HG03575 (cell line): ENCODE measurements around the gene IGF1R.
"Not testable (repeated sequence)": the region's sequence is repeated elsewhere in the genome, so short reads cannot be mapped to it uniquely, and the experiment has no call there.

ENCODE experiments used
- ATAC-seq: cut with Tn5 transposase; IDR thresholded peaks from one replicate; pipeline ENCODE4 v1.9.1; 2021; ENCODE audit not compliant: unreplicated experiment, insufficient number of reproducible peaks, low FRiP score; ENCODE audit errors: extremely low read depth

IGF1R gene

GRCh38 chr15:98978153-98978552 lies 329.8 kb downstream of the IGF1R start:
- ATAC-seq = no peak

- no peak for ATAC-seq
Observed at GRCh38 chr15:98980899-98981228, 332.5 kb downstream of the IGF1R start.

DNA sequence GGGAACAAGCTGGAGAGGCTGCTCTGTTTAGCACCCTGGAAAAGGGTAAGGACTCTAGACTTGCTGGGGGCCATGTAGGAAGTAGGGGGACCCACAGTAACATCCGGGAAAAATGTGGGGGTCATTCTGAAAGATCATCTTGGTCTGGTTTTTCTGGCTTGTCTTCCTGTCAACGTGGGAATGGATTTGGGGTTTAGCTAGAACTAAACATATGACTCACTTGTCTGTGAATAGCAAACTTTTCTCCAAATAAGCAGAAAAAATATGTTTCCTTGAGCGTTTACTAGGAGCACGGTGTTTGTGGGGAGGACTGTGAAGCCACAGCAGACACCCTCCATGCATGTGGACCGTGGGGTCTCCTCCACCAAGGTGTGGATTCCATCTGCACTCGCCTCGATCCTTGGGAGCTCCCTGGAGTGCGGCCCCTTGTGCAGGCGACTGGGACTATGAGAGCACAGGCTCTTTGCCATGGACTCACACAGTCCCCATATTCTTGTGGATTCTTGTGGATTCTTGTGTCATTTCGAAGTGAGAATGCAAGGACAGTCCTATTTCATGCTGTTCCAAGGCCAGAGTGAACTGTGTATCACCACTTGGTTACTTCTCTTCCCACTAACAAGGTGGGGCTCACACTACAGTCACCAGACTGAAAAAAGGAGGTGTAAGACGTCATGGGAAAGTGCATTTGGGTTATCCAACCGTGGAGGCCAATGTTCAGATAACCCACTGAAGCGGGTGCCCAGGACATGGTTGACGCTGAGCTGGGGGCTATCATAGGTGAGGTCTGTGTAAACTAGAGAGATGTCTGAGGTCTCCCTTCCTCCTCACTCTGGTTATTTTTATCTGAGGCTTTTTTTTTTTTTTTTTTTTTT lies 333.7 kb downstream of the IGF1R start:
- peak; percentile 70 for ATAC-seq

DNA sequence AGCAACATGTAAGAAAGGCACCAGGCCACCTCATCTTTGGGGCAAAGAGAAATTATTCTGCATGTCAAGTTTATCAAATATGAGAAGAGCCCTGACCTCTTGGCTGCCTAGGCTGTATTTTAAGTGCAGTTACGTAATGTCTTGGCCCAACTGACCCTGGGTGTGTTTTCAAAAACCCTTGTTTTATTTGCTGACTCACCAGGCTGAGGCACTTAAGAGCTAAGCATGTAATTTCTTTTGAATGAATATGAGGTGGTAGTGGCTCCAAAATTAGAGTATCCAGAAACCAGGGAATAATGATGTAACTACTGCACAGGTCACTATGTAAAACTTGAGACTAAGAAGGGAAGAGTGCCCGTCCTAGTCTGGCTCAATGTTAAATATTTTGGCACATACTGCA lies 335.0 kb downstream of the IGF1R start:
- no peak for ATAC-seq

GRCh38 chr15:98986281-98986680 lies 337.9 kb downstream of the IGF1R start:
- ATAC-seq = no peak

DNA sequence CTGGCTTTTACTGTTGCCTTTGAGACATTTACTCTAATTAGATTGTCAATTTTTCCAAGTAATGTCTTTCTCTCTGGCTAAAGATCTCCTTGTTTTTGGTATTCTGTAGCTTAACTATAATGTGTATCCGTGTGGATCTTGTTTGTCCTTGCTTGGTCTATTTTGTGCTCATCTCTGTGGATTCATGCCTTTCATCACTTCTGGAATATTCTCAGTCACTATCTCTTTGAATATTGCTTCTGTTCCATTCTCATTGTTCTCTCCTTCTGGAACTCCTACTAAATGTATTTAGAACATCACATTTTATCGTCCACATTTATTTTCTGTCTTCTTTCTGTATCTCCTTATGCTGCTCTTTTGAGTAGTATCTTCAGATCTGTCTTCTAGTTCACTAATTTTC lies 346.6 kb downstream of the IGF1R start:
- ATAC-seq = no peak

DNA sequence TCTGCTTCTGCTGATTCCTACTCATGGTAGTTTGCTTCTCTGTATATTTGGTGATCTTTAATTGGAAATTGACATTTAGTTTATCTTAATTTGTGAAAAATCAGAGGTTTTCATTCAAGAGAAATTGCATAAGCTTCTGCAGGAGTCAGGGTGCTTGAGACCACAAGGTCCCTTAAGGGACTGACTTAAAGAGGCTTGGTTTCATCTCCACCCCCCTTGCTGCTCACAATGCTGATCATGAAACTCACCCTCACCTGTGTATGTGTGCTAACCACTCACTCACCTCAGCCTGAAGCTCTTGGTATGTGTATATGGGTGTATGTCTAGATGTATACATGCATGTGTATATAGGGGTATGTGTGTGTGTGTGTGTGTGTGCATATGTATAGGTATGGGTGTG lies 347.8 kb downstream of the IGF1R start:
- ATAC-seq = no peak

DNA sequence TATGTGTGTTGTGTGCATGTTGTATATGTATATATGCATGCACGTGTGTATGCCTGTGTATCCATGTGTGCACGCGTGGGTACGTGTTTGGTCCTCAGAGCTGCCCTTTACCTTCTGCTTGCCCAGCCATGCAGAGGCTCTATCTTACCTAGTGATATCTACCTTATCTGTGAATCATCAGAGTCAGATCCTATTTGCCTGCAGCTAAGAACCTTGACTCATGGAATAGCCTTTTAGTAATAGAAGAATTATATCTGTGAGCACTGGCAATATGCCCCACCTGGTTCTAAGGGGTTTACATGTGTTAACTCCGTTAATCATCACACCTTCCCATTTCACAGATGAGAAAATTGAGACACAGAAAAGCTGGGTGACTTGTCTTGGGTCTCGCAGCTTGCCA lies 348.3 kb downstream of the IGF1R start:
- ATAC-seq = no peak

GRCh38 chr15:98997312-98997711 lies 349.0 kb downstream of the IGF1R start:
- no peak for ATAC-seq

- no peak for ATAC-seq
Observed at GRCh38 chr15:98997755-98998154, 349.4 kb downstream of the IGF1R start.

DNA sequence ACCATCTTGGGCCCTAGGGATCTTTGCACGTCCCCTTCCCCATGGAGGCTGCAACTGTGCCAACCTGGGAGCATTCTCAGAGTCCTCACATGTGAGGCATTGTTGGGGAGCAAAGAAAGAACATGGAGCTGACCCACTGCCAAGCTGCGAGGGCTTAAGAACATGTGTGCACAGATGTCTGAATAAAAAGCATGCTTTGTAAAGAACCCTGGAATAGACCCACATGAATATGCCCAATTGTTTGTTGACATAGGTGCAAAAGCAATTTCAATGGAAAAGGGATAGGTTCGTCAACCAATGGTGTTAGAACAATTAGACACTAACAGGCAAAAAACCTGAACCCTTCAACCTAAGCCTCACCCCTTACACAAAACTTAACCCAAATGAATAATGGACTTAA lies 349.9 kb downstream of the IGF1R start:
- ATAC-seq = no peak

DNA sequence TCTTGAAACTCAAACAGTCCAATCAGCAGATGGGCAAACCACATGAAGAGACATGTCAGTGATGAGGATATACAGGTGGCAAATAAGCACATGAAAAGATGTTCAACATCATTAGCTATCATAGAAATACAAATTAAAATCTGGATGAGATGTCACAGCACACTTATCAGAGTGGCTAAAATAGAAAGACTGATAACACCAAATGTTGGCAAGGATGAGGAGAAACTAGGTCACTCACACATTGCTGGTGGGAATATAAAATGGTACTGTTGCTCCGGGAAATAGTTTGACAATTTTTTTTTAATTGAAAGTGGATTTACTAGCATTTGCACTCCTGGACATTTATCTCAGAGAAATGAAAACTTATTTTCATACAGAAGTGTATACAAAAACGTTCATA lies 350.9 kb downstream of the IGF1R start:
- ATAC-seq = no peak

DNA sequence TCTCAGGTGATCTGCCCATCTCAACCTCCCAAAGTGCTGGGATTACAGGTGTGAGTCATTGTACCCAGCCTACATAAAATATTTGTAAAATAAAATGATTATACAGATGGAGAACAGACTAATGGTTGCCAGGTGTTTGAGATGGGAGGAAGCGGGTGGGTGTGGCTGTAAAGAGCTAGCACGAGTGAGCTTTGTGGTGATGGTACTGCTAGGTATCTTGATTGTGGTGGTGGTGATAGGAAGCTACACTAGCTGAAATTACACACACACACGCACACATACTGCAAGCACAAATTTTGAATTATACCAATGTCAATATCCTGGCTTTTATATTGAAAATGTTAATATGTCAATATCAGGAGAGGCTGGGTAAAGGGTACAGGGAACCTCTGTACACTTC lies 353.9 kb downstream of the IGF1R start:
- no peak for ATAC-seq

DNA sequence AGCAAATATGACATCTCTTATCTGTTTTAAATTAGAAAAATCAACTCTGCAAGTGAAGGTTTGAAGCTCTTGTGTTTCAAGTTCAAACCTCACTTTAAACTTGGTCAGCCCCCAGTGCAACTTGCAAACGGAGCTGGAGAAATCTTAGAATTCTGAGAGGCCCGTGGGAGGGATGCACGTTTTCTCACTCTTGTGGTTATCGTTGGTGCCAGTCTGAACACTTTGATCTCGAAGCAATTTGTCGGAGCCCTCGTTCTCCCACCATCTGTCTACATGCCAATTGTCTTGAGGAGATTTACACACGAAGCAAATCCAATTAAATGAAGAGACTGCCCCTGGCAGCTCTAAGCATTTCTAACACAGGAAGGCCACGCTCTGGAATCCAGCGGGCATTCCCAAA lies 355.0 kb downstream of the IGF1R start:
- not testable (repeated sequence) for ATAC-seq

- ATAC-seq = not testable (repeated sequence)
Observed at GRCh38 chr15:99004998-99005974, 356.9 kb downstream of the IGF1R start.

DNA sequence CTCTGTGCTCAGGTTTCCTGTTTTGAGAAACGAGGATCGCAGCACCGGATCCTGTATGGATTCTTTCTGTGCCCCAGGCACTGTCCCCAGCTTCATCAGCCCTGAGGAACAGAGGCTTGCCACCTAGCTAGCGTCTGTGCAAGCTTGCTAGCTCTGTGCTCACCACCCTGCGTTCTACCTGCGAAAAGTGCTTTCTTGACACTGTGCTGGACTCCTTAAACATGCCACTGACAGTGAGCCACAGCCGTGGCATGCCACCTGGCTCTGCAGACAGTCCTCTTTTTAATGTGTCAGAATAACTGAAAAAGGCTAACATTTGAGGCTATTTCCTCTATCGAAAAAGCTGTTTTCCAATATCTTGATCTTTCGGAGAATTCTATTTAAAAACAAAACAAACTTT lies 357.8 kb downstream of the IGF1R start:
- ATAC-seq = no peak

DNA sequence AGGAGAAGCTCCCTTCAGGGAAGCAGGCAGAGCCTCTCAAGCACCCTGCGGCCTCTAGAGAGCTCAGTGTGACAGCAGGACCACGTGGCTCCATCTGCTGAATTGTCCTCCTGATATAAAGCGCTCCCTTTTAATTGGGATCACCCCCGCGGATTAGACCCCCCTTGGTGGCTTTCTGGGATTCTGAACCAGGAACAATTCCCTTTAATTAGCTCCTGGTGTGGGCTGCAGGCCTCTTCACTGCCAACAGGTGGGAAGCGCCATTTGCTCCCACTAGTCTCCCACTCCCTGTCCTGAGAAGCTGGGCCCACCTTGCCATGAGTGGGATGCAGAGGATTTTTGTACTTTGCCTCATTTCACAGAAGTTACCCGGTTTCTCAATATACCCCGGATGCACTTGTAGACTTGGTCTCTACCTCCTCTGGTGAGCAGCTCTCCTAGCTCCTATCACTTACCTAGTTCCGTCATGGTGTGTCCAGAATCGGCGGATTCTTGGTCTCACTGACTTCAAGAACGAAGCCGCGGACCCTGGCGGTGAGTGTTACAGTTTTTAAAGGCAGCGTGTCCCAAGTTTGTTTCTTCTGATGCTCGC lies 358.7 kb downstream of the IGF1R start:
- ATAC-seq = no peak

GRCh38 chr15:99009741-99010330 lies 361.5 kb downstream of the IGF1R start:
- ATAC-seq = no peak

- no peak for ATAC-seq
Observed at GRCh38 chr15:99010768-99011167, 362.4 kb downstream of the IGF1R start.
